Stimulated activated CD4-positive, alpha-beta T cell treated with anti-CD3 and anti-CD28 coated beads, Interleukin-2, amount 100 ng/mL, for 48 hours (primary cell): ENCODE measurements around the gene SEC16B.

Source experiments
- DNase-seq, 2 donors: peaks; one replicate each; pipeline ENCODE4 v3.0.0-alpha.2; 2020

Gene SEC16B

GRCh38 chr1:177905686-177906085 is 64.2 kb downstream of the SEC16B start:
- no peak for DNase-seq

- no peak for DNase-seq
These were observed 67.6 kb downstream of the SEC16B start for GRCh38 chr1:177902266-177902665.

GRCh38 chr1:177897998-177898654 is 71.7 kb downstream of the SEC16B start:
- DNase-seq = no peak

GRCh38 chr1:177897281-177897997 is 72.4 kb downstream of the SEC16B start:
- no peak for DNase-seq
